WTC11 (cell line): ENCODE data around the gene ACACA. TPM values are rescaled to one million over a fixed set of nuclear protein-coding genes. Genes with fewer than 3 reads are reported as not detected.

ENCODE experiments used
- ATAC-seq: fragments of 200-7000 bp; cut with Tn5 transposase; 2 replicates; pipeline ENCODE4 v1.10.0; 2021; ENCODE audit warnings: mild to moderate bottlenecking, moderate library complexity
- CTCF ChIA-PET: fragments of 300-600 bp; sonication (Branson Sonifier 250); formaldehyde crosslinking; loops from one replicate; lab custom pipeline; 2021; ENCODE audit warnings: antibody characterized with exemption; lab: Charles Lee
- POLR2A ChIA-PET: fragments of 350-600 bp; sonication (Branson Sonifier 250); formaldehyde crosslinking; loops from one replicate; lab custom pipeline; 2021; ENCODE audit warnings: antibody characterized with exemption; lab: Charles Lee
- DNase-seq: peaks from one replicate; pipeline ENCODE4 v3.0.0; 2021; ENCODE audit warnings: low spot score
- H3K27ac Mint-ChIP-seq: 2 replicates; pipeline ENCODE4 v1.8.0; 2021; ENCODE audit warnings: mixed read lengths
- H3K27me3 Mint-ChIP-seq: 2 replicates; pipeline ENCODE4 v1.8.0; 2021; ENCODE audit warnings: low read depth, mild to moderate bottlenecking, moderate library complexity, mixed read lengths
- H3K36me3 Mint-ChIP-seq: 2 replicates; pipeline ENCODE4 v1.8.0; 2021; ENCODE audit warnings: mixed read lengths
- H3K4me1 Mint-ChIP-seq: 2 replicates; pipeline ENCODE4 v1.8.0; 2022; ENCODE audit warnings: mixed read lengths
- H3K4me3 Mint-ChIP-seq: 2 replicates; pipeline ENCODE4 v1.8.0; 2021; ENCODE audit warnings: mild to moderate bottlenecking, moderate library complexity, mixed read lengths
- H3K9me3 Mint-ChIP-seq: 2 replicates; pipeline ENCODE4 v1.8.0; 2021; ENCODE audit warnings: mixed read lengths
- CBFB ChIP-seq: sonication (generic); formaldehyde crosslinking; IDR thresholded peaks from 2 replicates; pipeline ENCODE4 v1.8.1; 2022; ENCODE audit warnings: mild to moderate bottlenecking, low read depth, missing genetic modification reagents
- GRHL2 ChIP-seq: fragments of 250-450 bp; sonication (Bioruptor Pico); IDR thresholded peaks from 2 replicates; pipeline ENCODE4 v1.8.0; 2022; ENCODE audit warnings: mild to moderate bottlenecking, moderate library complexity; ENCODE audit not compliant: insufficient replicate concordance, severe bottlenecking
- IRF2 ChIP-seq: sonication (generic); formaldehyde crosslinking; IDR thresholded peaks from 2 replicates; pipeline ENCODE4 v1.8.0; 2022; ENCODE audit warnings: low read depth, missing genetic modification reagents, borderline replicate concordance
- KAT7 ChIP-seq: sonication (generic); formaldehyde crosslinking; IDR thresholded peaks from 2 replicates; pipeline ENCODE4 v1.8.1; 2023; ENCODE audit warnings: missing genetic modification reagents, mild to moderate bottlenecking, borderline replicate concordance
- NFATC4 ChIP-seq: fragments of 250-450 bp; sonication (Bioruptor Pico); IDR thresholded peaks from 2 replicates; pipeline ENCODE4 v1.9.0; 2021; ENCODE audit warnings: mild to moderate bottlenecking
- NFYB ChIP-seq: sonication (generic); formaldehyde crosslinking; conservative IDR thresholded peaks from 2 replicates; pipeline ENCODE4 v1.8.0; 2022; ENCODE audit warnings: low read depth, missing genetic modification reagents
- NR2C2 ChIP-seq: sonication (generic); formaldehyde crosslinking; IDR thresholded peaks from 2 replicates; pipeline ENCODE4 v1.8.0; 2022; ENCODE audit warnings: mild to moderate bottlenecking, missing genetic modification reagents
- SOX15 ChIP-seq: fragments of 250-450 bp; sonication (Bioruptor Pico); IDR thresholded peaks from 2 replicates; pipeline ENCODE4 v1.9.0; 2021; ENCODE audit warnings: mild to moderate bottlenecking
- SP1 ChIP-seq: sonication (generic); formaldehyde crosslinking; conservative IDR thresholded peaks from 2 replicates; pipeline ENCODE4 v1.8.1; 2022; ENCODE audit warnings: missing genetic modification reagents
- TCF7 ChIP-seq: sonication (generic); formaldehyde crosslinking; IDR thresholded peaks from 2 replicates; pipeline ENCODE4 v1.8.0; 2022; ENCODE audit warnings: mild to moderate bottlenecking, low read depth, missing genetic modification reagents, moderate library complexity
- ZNF121 ChIP-seq: sonication (generic); formaldehyde crosslinking; IDR thresholded peaks from 2 replicates; pipeline ENCODE4 v1.8.0; 2023; ENCODE audit warnings: missing genetic modification reagents
- total RNA-seq: library from RNA; stranded (reverse); gene quantifications from 3 replicates; pipeline ENCODE4 v1.2.3, GENCODE V29; 2021
- TF ChIP-seq, protein P1 (sequence below): sonication (generic); formaldehyde crosslinking; IDR thresholded peaks from 2 replicates; pipeline ENCODE4 v1.8.0; 2022; ENCODE audit warnings: mild to moderate bottlenecking, missing genetic modification reagents
- TF ChIP-seq, protein P2 (sequence below): fragments of 200-600 bp; IDR thresholded peaks from 2 replicates; pipeline ENCODE4 v1.8.0; 2022; ENCODE audit warnings: antibody characterized with exemption
- TF ChIP-seq, protein P3 (sequence below): sonication (generic); formaldehyde crosslinking; IDR thresholded peaks from 2 replicates; pipeline ENCODE4 v1.8.1; 2022; ENCODE audit warnings: low read depth, missing genetic modification reagents, borderline replicate concordance
- TF ChIP-seq, protein P4 (sequence below): sonication (generic); formaldehyde crosslinking; IDR thresholded peaks from 2 replicates; pipeline ENCODE4 v1.8.1; 2022; ENCODE audit warnings: missing genetic modification reagents, borderline replicate concordance
- TF ChIP-seq, protein P5 (sequence below): sonication (generic); formaldehyde crosslinking; IDR thresholded peaks from 2 replicates; pipeline ENCODE4 v1.8.1; 2022; ENCODE audit warnings: low read depth, mild to moderate bottlenecking, moderate library complexity, missing genetic modification reagents, borderline replicate concordance
- TF ChIP-seq, protein P6 (sequence below): sonication (generic); formaldehyde crosslinking; IDR thresholded peaks from 2 replicates; pipeline ENCODE4 v1.8.0; 2022; ENCODE audit warnings: missing genetic modification reagents

Gene ACACA
- total RNA-seq, 1 experiment from 2014 or later = 167 TPM

DNA sequence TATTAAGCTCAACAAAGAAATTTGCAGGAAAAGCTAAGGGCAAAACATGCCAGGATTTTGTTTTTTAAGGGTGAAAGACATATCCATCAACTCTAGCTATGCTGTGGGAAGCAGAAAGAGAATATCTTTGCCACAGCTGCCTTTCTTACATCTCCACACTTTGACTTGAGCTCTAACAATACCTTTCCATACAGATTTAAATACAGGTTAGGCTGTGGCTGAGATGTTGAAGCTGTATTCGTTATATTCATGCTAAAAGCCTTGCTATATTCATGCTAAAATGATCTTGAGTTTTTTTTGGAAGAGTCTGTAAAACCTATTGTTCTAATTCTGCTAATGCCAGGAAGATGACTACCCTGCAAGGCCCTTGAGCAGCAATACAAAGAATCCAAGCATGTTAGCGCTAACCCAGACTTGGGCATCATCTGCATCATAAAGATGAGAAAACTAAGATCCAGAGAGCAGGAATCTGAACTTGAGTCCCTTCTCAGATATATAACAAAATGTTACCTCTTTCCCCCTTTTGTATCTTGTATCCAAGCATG lies 235.7 kb downstream of the ACACA start:
- no peak for DNase-seq
- Mint-ChIP-seq H3K4me1 (peaks cover 47% of the 10 kb centered on the region), H3K36me3 (no peaks in the 10 kb centered on the region), H3K4me3 (peak overlapping the region; percentile 41; the same call in 1 of the 2 replicates), H3K9me3 (no peaks in the 10 kb centered on the region), H3K27me3 (no peaks in the 10 kb centered on the region), H3K27ac (peak overlapping the region; percentile 93)
- CTCF ChIA-PET = interaction anchor here (0.6 to 1.8 kb wide), 4 partner anchors 13 to 89 kb away, joined by 3 to 5 read pairs (median 4); no protein-coding TSS in a partner anchor
- peak; percentile 62 for ATAC-seq
- POLR2A ChIA-PET = interaction anchor here (0.7 kb wide), 1 partner anchor 136 kb away, joined by 3 read pairs; no protein-coding TSS in a partner anchor
- TF ChIP-seq, protein P1, sequence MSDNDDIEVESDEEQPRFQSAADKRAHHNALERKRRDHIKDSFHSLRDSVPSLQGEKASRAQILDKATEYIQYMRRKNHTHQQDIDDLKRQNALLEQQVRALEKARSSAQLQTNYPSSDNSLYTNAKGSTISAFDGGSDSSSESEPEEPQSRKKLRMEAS (CRISPR knock-in tag) = no peak
- TF ChIP-seq CBFB (CRISPR knock-in tag) = no peak
- TF ChIP-seq SP1 = no peak
- TF ChIP-seq NFATC4 (CRISPR knock-in tag) = no peak
- TF ChIP-seq, protein P2, sequence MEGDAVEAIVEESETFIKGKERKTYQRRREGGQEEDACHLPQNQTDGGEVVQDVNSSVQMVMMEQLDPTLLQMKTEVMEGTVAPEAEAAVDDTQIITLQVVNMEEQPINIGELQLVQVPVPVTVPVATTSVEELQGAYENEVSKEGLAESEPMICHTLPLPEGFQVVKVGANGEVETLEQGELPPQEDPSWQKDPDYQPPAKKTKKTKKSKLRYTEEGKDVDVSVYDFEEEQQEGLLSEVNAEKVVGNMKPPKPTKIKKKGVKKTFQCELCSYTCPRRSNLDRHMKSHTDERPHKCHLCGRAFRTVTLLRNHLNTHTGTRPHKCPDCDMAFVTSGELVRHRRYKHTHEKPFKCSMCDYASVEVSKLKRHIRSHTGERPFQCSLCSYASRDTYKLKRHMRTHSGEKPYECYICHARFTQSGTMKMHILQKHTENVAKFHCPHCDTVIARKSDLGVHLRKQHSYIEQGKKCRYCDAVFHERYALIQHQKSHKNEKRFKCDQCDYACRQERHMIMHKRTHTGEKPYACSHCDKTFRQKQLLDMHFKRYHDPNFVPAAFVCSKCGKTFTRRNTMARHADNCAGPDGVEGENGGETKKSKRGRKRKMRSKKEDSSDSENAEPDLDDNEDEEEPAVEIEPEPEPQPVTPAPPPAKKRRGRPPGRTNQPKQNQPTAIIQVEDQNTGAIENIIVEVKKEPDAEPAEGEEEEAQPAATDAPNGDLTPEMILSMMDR = no peak
- no peak for TF ChIP-seq TCF7 (CRISPR knock-in tag)
- no peak for TF ChIP-seq IRF2 (CRISPR knock-in tag)
- TF ChIP-seq ZNF121 (CRISPR knock-in tag) = no peak
- TF ChIP-seq, protein P3, sequence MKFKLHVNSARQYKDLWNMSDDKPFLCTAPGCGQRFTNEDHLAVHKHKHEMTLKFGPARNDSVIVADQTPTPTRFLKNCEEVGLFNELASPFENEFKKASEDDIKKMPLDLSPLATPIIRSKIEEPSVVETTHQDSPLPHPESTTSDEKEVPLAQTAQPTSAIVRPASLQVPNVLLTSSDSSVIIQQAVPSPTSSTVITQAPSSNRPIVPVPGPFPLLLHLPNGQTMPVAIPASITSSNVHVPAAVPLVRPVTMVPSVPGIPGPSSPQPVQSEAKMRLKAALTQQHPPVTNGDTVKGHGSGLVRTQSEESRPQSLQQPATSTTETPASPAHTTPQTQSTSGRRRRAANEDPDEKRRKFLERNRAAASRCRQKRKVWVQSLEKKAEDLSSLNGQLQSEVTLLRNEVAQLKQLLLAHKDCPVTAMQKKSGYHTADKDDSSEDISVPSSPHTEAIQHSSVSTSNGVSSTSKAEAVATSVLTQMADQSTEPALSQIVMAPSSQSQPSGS (CRISPR knock-in tag) = no peak
- TF ChIP-seq, protein P4, sequence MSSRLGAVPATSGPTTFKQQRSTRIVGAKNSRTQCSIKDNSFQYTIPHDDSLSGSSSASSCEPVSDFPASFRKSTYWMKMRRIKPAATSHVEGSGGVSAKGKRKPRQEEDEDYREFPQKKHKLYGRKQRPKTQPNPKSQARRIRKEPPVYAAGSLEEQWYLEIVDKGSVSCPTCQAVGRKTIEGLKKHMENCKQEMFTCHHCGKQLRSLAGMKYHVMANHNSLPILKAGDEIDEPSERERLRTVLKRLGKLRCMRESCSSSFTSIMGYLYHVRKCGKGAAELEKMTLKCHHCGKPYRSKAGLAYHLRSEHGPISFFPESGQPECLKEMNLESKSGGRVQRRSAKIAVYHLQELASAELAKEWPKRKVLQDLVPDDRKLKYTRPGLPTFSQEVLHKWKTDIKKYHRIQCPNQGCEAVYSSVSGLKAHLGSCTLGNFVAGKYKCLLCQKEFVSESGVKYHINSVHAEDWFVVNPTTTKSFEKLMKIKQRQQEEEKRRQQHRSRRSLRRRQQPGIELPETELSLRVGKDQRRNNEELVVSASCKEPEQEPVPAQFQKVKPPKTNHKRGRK (CRISPR knock-in tag) = no peak
- TF ChIP-seq, protein P5, sequence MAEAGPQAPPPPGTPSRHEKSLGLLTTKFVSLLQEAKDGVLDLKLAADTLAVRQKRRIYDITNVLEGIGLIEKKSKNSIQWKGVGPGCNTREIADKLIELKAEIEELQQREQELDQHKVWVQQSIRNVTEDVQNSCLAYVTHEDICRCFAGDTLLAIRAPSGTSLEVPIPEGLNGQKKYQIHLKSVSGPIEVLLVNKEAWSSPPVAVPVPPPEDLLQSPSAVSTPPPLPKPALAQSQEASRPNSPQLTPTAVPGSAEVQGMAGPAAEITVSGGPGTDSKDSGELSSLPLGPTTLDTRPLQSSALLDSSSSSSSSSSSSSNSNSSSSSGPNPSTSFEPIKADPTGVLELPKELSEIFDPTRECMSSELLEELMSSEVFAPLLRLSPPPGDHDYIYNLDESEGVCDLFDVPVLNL (CRISPR knock-in tag) = no peak
- no peak for TF ChIP-seq NFYB (CRISPR knock-in tag)
- no peak for TF ChIP-seq GRHL2 (CRISPR knock-in tag)
- TF ChIP-seq KAT7 (CRISPR knock-in tag) = no peak
- no peak for TF ChIP-seq NR2C2
- TF ChIP-seq, protein P6, sequence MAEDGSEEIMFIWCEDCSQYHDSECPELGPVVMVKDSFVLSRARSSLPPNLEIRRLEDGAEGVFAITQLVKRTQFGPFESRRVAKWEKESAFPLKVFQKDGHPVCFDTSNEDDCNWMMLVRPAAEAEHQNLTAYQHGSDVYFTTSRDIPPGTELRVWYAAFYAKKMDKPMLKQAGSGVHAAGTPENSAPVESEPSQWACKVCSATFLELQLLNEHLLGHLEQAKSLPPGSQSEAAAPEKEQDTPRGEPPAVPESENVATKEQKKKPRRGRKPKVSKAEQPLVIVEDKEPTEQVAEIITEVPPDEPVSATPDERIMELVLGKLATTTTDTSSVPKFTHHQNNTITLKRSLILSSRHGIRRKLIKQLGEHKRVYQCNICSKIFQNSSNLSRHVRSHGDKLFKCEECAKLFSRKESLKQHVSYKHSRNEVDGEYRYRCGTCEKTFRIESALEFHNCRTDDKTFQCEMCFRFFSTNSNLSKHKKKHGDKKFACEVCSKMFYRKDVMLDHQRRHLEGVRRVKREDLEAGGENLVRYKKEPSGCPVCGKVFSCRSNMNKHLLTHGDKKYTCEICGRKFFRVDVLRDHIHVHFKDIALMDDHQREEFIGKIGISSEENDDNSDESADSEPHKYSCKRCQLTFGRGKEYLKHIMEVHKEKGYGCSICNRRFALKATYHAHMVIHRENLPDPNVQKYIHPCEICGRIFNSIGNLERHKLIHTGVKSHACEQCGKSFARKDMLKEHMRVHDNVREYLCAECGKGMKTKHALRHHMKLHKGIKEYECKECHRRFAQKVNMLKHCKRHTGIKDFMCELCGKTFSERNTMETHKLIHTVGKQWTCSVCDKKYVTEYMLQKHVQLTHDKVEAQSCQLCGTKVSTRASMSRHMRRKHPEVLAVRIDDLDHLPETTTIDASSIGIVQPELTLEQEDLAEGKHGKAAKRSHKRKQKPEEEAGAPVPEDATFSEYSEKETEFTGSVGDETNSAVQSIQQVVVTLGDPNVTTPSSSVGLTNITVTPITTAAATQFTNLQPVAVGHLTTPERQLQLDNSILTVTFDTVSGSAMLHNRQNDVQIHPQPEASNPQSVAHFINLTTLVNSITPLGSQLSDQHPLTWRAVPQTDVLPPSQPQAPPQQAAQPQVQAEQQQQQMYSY (CRISPR knock-in tag) = no peak
- no peak for TF ChIP-seq SOX15 (CRISPR knock-in tag)
